GM19351 (cell line): ENCODE measurements around the gene FAM219B.
"Not testable (repeated sequence)": the region's sequence is repeated elsewhere in the genome, so short reads cannot be mapped to it uniquely, and the experiment has no call there.

Experiments used
- ATAC-seq: cut with Tn5 transposase; IDR thresholded peaks from one replicate; pipeline ENCODE4 v1.9.1; 2021; ENCODE audit warnings: mild to moderate bottlenecking, moderate library complexity; ENCODE audit not compliant: unreplicated experiment

FAM219B gene

GRCh38 chr15:74906450-74907162, at the start of gene FAM219B:
FAM219B (minus strand) TSS chr15:74906851; CDS start chr15:74906800, 51 bp downstream.
- peak; percentile 85 for ATAC-seq

GRCh38 chr15:74955796-74956647, 49.4 kb upstream of the FAM219B start:
- ATAC-seq: peak; percentile 53

GRCh38 chr15:74955017-74955416, 48.4 kb upstream of the FAM219B start:
- no peak for ATAC-seq

- no peak for ATAC-seq
Measured at GRCh38 chr15:74954515-74954914, 47.9 kb upstream of the FAM219B start.

- no peak for ATAC-seq
Measured at GRCh38 chr15:74951006-74951405, 44.4 kb upstream of the FAM219B start.

- no peak for ATAC-seq
Measured at GRCh38 chr15:74950078-74950908, 43.6 kb upstream of the FAM219B start.

GRCh38 chr15:74937590-74938371, 31.1 kb upstream of the FAM219B start, which contains the start of gene COX5A:
COX5A (minus strand) TSS chr15:74938073; CDS start chr15:74938014, 59 bp downstream.
- peak; percentile 89 for ATAC-seq

GRCh38 chr15:74937272-74937589, 30.6 kb upstream of the FAM219B start:
- no peak for ATAC-seq

GRCh38 chr15:74935193-74935592, 28.5 kb upstream of the FAM219B start:
- ATAC-seq: not testable (repeated sequence)

GRCh38 chr15:74933573-74933972, 26.9 kb upstream of the FAM219B start:
- no peak for ATAC-seq

GRCh38 chr15:74928771-74929198, 22.1 kb upstream of the FAM219B start:
- ATAC-seq: no peak

- ATAC-seq: no peak
Measured at GRCh38 chr15:74924525-74924924, 17.9 kb upstream of the FAM219B start.

- no peak for ATAC-seq
Measured at GRCh38 chr15:74920456-74920855, 13.8 kb upstream of the FAM219B start.

- no peak for ATAC-seq
Measured at GRCh38 chr15:74917676-74918075, 11.0 kb upstream of the FAM219B start.

GRCh38 chr15:74913799-74914198, 7.1 kb upstream of the FAM219B start:
- not testable (repeated sequence) for ATAC-seq

- ATAC-seq: no peak
Measured at GRCh38 chr15:74913041-74913440, 6.4 kb upstream of the FAM219B start.

GRCh38 chr15:74908635-74909034, 2.0 kb upstream of the FAM219B start:
- no peak for ATAC-seq

GRCh38 chr15:74907163-74907870, 666 bp upstream of the FAM219B start:
- ATAC-seq: no peak

GRCh38 chr15:74906067-74906449, 593 bp downstream of the FAM219B start:
- ATAC-seq: peak; percentile 20
